GM21619 (cell line): ENCODE measurements around the gene SETD6.

Experiments
- ATAC-seq: cut with Tn5 transposase; IDR thresholded peaks from one replicate; pipeline ENCODE4 v1.9.1; 2021; ENCODE audit not compliant: unreplicated experiment

Gene SETD6

DNA sequence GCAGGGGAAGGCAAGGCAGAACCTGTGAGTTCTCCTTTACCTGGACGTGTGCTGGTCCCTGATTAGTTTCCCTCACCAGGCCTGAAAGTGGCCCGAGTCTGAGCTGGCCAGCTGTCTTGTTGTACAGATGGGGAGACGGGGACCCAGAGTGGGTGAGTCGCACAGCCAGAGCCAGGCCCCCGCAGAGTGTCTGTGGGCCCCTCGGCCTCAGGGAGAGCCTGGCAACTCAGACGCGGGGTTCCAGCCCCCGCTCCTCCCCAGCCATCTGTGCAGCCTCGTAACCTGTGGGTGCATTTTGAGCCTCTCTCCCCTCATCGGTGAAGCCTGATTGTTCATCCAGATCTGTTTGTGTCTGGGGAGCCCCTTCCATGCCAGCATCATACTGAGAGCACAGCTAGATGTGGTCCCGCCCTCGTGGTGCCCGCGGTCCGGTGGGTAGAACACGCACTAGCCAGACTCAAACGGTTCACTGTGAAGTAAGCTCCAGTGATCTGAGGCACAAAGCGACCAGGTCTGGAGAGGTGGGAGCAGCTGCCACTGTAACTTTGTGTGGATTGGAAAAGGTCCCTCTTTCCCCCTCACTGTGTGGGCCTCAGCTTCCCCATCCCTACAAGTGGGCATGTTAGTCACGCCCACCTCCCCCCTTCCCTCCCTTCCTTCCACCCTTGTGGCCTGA lies 21.4 kb upstream of the SETD6 start:
- ATAC-seq: no peak

GRCh38 chr16:58494981-58495520 lies 20.3 kb upstream of the SETD6 start:
- peak; percentile 66 for ATAC-seq

GRCh38 chr16:58495521-58496331 lies 19.6 kb upstream of the SETD6 start:
- no peak for ATAC-seq

- no peak for ATAC-seq
Measured at GRCh38 chr16:58497468-58497867, 17.8 kb upstream of the SETD6 start.

DNA sequence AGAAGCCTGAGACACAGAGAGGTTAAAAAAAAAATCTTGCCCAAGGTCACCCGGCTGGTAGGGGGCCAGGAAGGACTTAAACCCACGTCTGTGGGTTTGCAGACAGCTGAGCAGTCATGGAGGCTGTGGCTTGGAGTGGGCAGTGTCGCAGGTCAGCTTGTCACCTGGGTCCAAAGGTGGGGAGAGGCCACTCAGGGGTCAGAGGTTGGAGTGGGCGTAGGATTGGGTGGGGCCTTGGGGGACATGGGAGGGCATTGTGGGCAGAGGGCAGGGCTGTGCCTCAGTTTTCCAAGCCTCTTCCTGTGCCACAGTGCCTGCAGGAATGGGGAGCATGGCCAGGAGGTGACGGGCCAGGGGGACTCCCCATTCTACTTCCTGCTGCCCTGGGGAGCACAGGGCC lies 17.4 kb upstream of the SETD6 start:
- no peak for ATAC-seq

GRCh38 chr16:58498341-58499091 lies 16.8 kb upstream of the SETD6 start:
- no peak for ATAC-seq

DNA sequence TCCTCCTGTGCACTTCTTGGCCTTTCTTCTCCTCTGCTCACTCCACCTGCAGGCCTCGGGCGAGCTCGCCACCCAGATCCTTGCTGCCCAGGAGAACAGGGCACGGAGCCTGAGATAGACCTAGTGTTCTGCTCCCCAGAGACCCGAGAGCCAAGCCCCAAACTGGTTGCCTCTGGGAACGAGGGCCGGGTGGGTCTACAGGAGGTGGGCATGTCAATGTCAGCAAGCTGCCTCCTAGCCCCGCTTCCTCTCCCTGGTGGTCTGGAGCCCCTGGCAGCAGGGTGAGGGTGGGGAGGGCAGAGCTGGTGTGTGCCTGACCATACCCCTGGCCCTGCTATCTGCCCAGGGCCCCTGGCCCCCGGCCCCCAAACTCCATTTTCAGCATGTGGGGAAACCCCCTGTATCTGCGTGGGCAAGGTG lies 16.2 kb upstream of the SETD6 start:
- ATAC-seq: no peak

GRCh38 chr16:58499615-58500351 lies 15.5 kb upstream of the SETD6 start, which contains the start of gene NDRG4:
Gene NDRG4 (plus strand): TSS chr16:58500143. CDS start chr16:58500249, 106 bp downstream.
- ATAC-seq: peak; percentile 72

GRCh38 chr16:58500430-58501241 lies 14.7 kb upstream of the SETD6 start:
- no peak for ATAC-seq

DNA sequence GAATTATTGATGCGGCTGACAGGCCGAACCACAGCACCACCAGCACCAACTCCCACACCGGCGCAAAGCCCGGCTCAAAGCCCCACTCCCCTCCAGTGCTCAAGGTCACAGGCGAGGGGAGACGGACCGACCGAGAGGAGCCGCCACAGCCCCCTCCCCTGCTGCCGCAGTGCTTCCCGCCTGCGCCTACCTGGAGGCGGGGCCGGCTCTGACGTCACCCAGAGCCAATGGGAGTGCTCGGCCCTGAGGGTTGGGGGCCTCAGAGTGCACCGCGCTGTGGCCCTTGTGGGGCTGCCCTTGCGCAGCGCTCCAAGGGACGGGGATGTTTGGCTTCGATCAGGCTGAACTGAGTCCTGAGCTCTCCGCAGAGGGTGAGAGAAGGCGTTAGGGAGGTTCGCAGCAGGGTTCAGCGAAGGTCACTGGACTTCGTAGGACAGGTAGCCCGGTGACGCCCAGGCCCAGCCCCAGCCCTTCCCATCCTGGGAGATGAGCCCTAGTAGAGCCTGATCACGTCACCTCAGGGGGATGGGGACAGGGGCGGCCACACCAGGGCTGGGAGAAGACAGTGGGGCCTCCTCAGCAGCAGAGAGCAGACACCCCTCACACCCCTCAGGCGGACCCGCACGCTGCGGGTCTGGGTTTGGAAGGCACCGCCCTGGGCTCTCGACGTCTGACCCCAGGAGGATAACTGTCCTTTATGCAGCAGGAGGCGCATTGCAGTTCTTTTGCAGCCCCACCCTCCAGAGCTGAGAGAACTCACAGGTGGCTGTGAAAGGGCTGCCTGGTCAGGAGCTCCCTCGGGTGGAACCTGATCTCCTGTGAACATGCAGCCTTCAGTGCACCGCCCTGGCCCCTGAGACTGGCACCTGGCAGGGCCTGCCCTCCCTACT lies 13.8 kb upstream of the SETD6 start:
- ATAC-seq: no peak

DNA sequence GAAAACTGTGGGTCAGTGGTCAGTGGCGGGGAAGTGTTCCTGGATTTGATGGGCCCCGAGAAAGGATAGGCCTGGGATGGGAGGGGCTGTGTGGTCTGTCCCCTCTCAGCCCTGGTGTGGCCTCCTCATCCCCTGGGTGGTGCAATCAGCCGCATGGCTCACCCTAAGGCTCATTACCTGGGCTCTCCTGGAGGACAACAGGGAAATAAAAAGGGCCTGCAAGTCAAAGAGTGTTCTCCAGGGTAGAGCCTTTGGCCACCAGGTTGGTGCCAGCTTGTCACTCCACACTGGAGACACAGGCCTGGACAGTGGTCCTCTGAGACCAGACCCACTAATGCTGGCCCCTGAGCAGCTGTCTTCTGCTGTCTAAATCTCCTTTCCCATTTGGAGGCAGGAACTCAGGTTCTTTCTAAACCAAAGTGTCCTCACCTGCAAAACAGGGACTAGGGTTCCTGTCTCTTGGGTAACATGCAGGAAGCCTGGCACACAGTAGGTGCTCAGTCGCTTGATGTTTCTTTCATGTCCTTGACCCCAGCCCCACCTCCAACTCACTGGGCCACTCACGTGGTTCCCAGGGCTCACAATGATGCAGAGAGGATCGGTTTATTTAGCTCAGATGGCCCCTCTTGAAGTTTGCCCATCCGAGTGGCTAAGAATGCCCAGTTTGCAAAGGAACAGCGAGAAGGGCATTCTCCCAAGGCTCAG lies 12.9 kb upstream of the SETD6 start:
- no peak for ATAC-seq

GRCh38 chr16:58503166-58503862 lies 12.0 kb upstream of the SETD6 start:
- ATAC-seq: no peak

DNA sequence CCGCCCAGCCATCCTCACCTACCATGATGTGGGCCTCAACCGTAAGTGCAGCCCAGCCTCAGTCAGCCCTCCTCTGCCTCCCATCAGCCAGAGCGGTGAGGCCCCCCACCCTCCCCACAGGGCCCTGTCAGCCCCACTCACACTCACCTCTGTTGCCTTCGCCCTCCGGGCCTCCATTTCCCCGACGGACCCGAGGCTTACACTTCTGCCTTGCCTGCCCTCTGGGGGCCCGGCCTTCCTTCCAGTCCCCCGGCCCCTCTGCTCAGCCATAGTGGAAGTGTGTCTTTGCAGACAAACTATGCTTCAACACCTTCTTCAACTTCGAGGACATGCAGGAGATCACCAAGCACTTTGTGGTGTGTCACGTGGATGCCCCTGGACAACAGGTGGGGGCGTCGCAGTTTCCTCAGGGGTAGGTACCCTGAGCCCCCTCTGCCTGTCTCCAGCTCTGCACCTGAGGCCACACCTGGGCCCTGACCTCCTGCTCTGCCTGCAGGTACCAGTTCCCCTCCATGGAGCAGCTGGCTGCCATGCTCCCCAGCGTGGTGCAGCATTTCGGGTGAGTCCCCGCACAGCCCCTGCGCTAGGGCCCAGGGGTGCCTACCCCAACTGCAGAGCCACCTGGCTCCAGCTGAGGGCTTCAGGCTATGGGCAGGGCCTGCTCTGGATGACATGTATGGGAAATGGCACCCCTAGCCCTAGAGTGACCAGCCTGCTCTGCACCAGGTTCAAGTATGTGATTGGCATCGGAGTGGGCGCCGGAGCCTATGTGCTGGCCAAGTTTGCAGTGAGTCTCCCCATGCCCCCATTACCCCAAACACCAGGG lies 11.2 kb upstream of the SETD6 start:
- no peak for ATAC-seq

- ATAC-seq: no peak
Measured at GRCh38 chr16:58506241-58507194, 8.8 kb upstream of the SETD6 start.

DNA sequence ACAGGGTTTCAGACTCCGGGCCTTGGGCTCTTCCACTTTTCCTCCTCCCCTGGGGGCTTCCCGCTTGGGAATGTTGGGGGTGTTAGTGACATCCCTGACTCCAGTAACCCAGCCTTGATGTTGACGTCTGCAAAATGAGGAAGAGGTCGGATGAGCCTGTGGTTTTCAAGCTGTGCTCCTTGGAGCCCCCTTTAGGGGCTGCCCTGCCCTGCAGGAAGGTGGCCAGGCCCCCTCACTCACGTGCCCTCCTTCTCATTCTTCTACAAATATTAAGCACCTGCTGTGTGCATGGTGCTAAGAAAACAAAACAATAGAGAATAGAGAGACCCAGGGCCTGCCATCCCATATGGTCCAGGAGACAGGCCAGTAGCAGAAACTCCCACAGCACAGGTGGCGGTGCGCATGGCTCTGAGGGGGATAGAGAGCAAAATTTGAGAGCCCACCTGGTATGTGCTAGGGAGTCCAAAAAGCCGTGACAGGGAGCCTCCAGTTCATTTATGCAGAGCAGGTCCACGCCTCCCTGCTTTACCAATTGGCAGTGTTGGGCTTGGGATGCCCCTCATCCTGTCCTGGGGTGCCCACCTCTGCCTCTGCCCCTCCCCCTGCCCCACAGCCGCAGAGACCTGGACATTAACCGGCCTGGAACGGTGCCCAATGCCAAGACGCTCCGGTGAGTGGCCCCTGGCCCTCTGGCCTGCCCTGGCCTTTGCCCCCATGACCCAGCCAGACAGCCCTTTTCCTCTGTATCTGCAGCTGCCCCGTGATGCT lies 7.9 kb upstream of the SETD6 start:
- ATAC-seq: no peak
